Keratinocyte (primary cell): ENCODE results near the gene MIER3. TPM values are rescaled to one million over a fixed set of nuclear protein-coding genes. Genes with fewer than 3 reads are reported as not detected.

Experiments
- DNase-seq: peaks from one replicate; pipeline ENCODE4 v3.0.0-alpha.2; 2011; ENCODE audit warnings: low read depth, missing footprints, low spot score
- FAIRE-seq: peaks from 2 replicates; lab custom pipeline; 2011; peaks lifted over from hg19 to GRCh38; lab: Jason Lieb, UNC
- H2AFZ ChIP-seq: 2 replicates; pipeline ENCODE4 v1.6.0; 2012; ENCODE audit warnings: low read length, control low read depth, inconsistent platforms; ENCODE audit not compliant: control insufficient read depth
- H3K27ac ChIP-seq: 2 replicates; pipeline ENCODE4 v1.5.1; 2011; ENCODE audit warnings: low read length; ENCODE audit not compliant: control insufficient read depth, insufficient read depth
- H3K27me3 ChIP-seq: 3 replicates; pipeline ENCODE4 v1.6.0; 2011; ENCODE audit warnings: low read length; ENCODE audit not compliant: control insufficient read depth, insufficient read depth; ENCODE audit errors: extremely low read depth
- H3K36me3 ChIP-seq, 2 experiments: 2 replicates in 1 of 2; 3 replicates in 1 of 2; pipeline ENCODE4 v1.5.1; 2011; ENCODE audit warnings: low read length in 2 of 2, mild to moderate bottlenecking in 1 of 2; ENCODE audit not compliant: control insufficient read depth in 2 of 2, insufficient read depth in 2 of 2; ENCODE audit errors: extremely low read depth in 1 of 2
- H3K4me1 ChIP-seq: 3 replicates; pipeline ENCODE4 v1.5.1; 2011; ENCODE audit warnings: low read length; ENCODE audit not compliant: control insufficient read depth, insufficient read depth; ENCODE audit errors: extremely low read depth
- H3K4me2 ChIP-seq: 3 replicates; pipeline ENCODE4 v1.6.0; 2011; ENCODE audit warnings: low read depth, low read length; ENCODE audit not compliant: control insufficient read depth, insufficient read depth; ENCODE audit errors: extremely low read depth
- H3K4me3 ChIP-seq, 3 experiments: fragments of 200-600 bp in 1 of 3; sonication (generic) in 1 of 3; 2 replicates in 2 of 3; 3 replicates in 1 of 3; pipeline ENCODE4 v1.5.1; 2011 to 2016; ENCODE audit warnings: low read length in 3 of 3, mild to moderate bottlenecking in 3 of 3, control low read depth in 2 of 3, inconsistent platforms in 1 of 3, low read depth in 1 of 3, mixed read lengths in 1 of 3, mixed run types in 1 of 3, moderate library complexity in 1 of 3; ENCODE audit not compliant: control insufficient read depth in 2 of 3, insufficient read depth in 2 of 3; ENCODE audit errors: extremely low read depth in 1 of 3
- H3K79me2 ChIP-seq: 2 replicates; pipeline ENCODE4 v1.6.0; 2012; ENCODE audit warnings: low read length; ENCODE audit not compliant: control insufficient read depth, insufficient read depth
- H3K9ac ChIP-seq: 3 replicates; pipeline ENCODE4 v1.6.0; 2011; ENCODE audit warnings: low read length; ENCODE audit not compliant: control insufficient read depth, insufficient read depth; ENCODE audit errors: extremely low read depth
- H3K9me1 ChIP-seq: 3 replicates; pipeline ENCODE4 v1.6.0; 2011; ENCODE audit warnings: low read length; ENCODE audit not compliant: control insufficient read depth, insufficient read depth; ENCODE audit errors: extremely low read depth
- H3K9me3 ChIP-seq: 2 replicates; pipeline ENCODE4 v1.5.1; 2012; ENCODE audit warnings: low read depth, low read length; ENCODE audit not compliant: control insufficient read depth
- H4K20me1 ChIP-seq: 3 replicates; pipeline ENCODE4 v1.6.0; 2011; ENCODE audit warnings: low read length; ENCODE audit not compliant: control insufficient read depth, insufficient read depth; ENCODE audit errors: extremely low read depth
- EZH2 ChIP-seq: IDR thresholded peaks from one replicate; pipeline ENCODE4 v1.6.1; 2012; ENCODE audit warnings: inconsistent platforms, mild to moderate bottlenecking, low read length, moderate library complexity
- dilution Hi-C: fragments of 300-500 bp; cut with MboI; formaldehyde crosslinking; loops from one replicate; pipeline ENCODE4 v1.7.0; 2020; ENCODE audit warnings: low sequenced_read_pairs; ENCODE audit not compliant: extremely low pct_ligation_motif_present
- polyA plus RNA-seq, 5 experiments: library from polyadenylated mRNA; depleted of rRNA in 3 of 5; stranded (reverse) in 3 of 5; stranded (forward) in 1 of 5; unstranded in 1 of 5; fragments of >200 nt; gene quantifications; 1 replicate in 1 of 5; 2 replicates in 3 of 5; 3 replicates in 1 of 5; pipeline versions ENCODE4 v1.2.1 to v1.2.3, GENCODE V29; 2011 to 2012; ENCODE audit warnings: missing spikeins in 2 of 5, low read depth in 1 of 5, low replicate concordance in 1 of 5
- TF ChIP-seq, protein P1 (sequence below), 3 experiments: IDR thresholded peaks in 1 of 3; conservative IDR thresholded peaks in 1 of 3; optimal IDR thresholded peaks in 1 of 3; 2 replicates in 2 of 3; 3 replicates in 1 of 3; pipeline versions ENCODE3 to v1.5.1; 2011; ENCODE audit warnings: low read length in 3 of 3, mild to moderate bottlenecking in 3 of 3, moderate library complexity in 2 of 3, control low read depth in 1 of 3, inconsistent platforms in 1 of 3; ENCODE audit not compliant: insufficient read depth in 2 of 3; ENCODE audit errors: extremely low read depth in 1 of 3

The MIER3 gene
- polyA plus RNA-seq, 1 donor (not counting 4 experiments of a cell fraction or from before 2014, with no cell fraction given): 13.3 TPM

- dilution Hi-C loops: no loop called here
- H3K9ac ChIP-seq: no peak overlapping the region
- no peaks in the 10 kb centered on the region for H3K36me3 ChIP-seq
- H2AFZ ChIP-seq: no peak overlapping the region
- H4K20me1 ChIP-seq: no peaks in the 10 kb centered on the region
- H3K4me2 ChIP-seq: no peak overlapping the region
- H3K9me3 ChIP-seq: no peaks in the 10 kb centered on the region
- H3K27ac ChIP-seq: no peak overlapping the region
- H3K4me1 ChIP-seq: no peaks in the 10 kb centered on the region
- H3K27me3 ChIP-seq: no peaks in the 10 kb centered on the region
- no peaks in the 10 kb centered on the region for H3K9me1 ChIP-seq
- H3K79me2 ChIP-seq: no peaks in the 10 kb centered on the region
- no peak for TF ChIP-seq EZH2
- TF ChIP-seq, protein P1, sequence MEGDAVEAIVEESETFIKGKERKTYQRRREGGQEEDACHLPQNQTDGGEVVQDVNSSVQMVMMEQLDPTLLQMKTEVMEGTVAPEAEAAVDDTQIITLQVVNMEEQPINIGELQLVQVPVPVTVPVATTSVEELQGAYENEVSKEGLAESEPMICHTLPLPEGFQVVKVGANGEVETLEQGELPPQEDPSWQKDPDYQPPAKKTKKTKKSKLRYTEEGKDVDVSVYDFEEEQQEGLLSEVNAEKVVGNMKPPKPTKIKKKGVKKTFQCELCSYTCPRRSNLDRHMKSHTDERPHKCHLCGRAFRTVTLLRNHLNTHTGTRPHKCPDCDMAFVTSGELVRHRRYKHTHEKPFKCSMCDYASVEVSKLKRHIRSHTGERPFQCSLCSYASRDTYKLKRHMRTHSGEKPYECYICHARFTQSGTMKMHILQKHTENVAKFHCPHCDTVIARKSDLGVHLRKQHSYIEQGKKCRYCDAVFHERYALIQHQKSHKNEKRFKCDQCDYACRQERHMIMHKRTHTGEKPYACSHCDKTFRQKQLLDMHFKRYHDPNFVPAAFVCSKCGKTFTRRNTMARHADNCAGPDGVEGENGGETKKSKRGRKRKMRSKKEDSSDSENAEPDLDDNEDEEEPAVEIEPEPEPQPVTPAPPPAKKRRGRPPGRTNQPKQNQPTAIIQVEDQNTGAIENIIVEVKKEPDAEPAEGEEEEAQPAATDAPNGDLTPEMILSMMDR (optimal IDR thresholded peaks at IDR 0.05 in 1 of 3, IDR thresholded peaks at IDR 0.05 in 1 of 3, conservative IDR thresholded peaks at IDR 0.05 in 1 of 3; ENCODE audit: extremely low read depth in 1 of 3, insufficient read depth in 2 of 3, low read length in 3 of 3): peak in 1 of 3 experiments; percentile 15
- FAIRE-seq: no peak
- DNase-seq: no peak
- H3K4me3 ChIP-seq: no peak overlapping the region
Observed at GRCh38 chr5:56986626-56986947, 34.7 kb upstream of the MIER3 start.

- no peak overlapping the region for H3K27ac ChIP-seq
- dilution Hi-C loops: no loop called here
- FAIRE-seq (no peak), DNase-seq (no peak)
- no peaks in the 10 kb centered on the region for H3K9me3 ChIP-seq
- H3K79me2 ChIP-seq: no peaks in the 10 kb centered on the region
- TF ChIP-seq EZH2: no peak
- TF ChIP-seq, protein P1 (optimal IDR thresholded peaks at IDR 0.05 in 1 of 3, IDR thresholded peaks at IDR 0.05 in 1 of 3, conservative IDR thresholded peaks at IDR 0.05 in 1 of 3; ENCODE audit: extremely low read depth in 1 of 3, insufficient read depth in 2 of 3, low read length in 3 of 3): no peak
- no peak overlapping the region for H3K4me2 ChIP-seq
- no peaks in the 10 kb centered on the region for H3K36me3 ChIP-seq
- H3K27me3 ChIP-seq: no peaks in the 10 kb centered on the region
- no peak overlapping the region for H3K9ac ChIP-seq
- no peaks in the 10 kb centered on the region for H4K20me1 ChIP-seq
- no peak overlapping the region for H3K4me3 ChIP-seq
- H3K4me1 ChIP-seq: no peaks in the 10 kb centered on the region
- H2AFZ ChIP-seq: no peak overlapping the region
- H3K9me1 ChIP-seq: no peaks in the 10 kb centered on the region
Observed at GRCh38 chr5:56985936-56986625, 34.2 kb upstream of the MIER3 start.
